PC-3 (cell line): ENCODE data around the gene LRRC8E.

Experiments used
- CTCF ChIP-seq: fragments of 300-600 bp; sonication (generic); conservative IDR thresholded peaks from 2 replicates; pipeline ENCODE4 v1.5.1; 2017; ENCODE audit warnings: antibody characterized with exemption, low read depth, mild to moderate bottlenecking, low read length
- EZH2 ChIP-seq: fragments of 300-600 bp; sonication (generic); IDR thresholded peaks from one replicate; pipeline ENCODE4 v1.6.1; 2017; ENCODE audit warnings: antibody characterized with exemption, mild to moderate bottlenecking, low read length; ENCODE audit not compliant: unreplicated experiment
- EZH2phosphoT487 ChIP-seq: fragments of 300-600 bp; sonication (generic); IDR thresholded peaks from 2 replicates; pipeline ENCODE4 v1.6.1; 2018; ENCODE audit warnings: mild to moderate bottlenecking, antibody characterized with exemption, low read length, borderline replicate concordance

- TF ChIP-seq EZH2 = no peak
- TF ChIP-seq CTCF = no peak
- TF ChIP-seq EZH2phosphoT487 = no peak
Observed at GRCh38 chr19:7879111-7879807, 9.1 kb upstream of the LRRC8E start.
